GM10266 (cell line): Measurements from ENCODE around the gene UMAD1.

Experiments used
- DNase-seq: peaks from one replicate; pipeline ENCODE4 v3.0.0; 2012; ENCODE audit errors: extremely low spot score
- CTCF ChIP-seq: IDR thresholded peaks from 2 replicates; pipeline ENCODE4 v1.5.1; 2012; ENCODE audit warnings: mild to moderate bottlenecking, low read depth; ENCODE audit not compliant: control insufficient read depth, insufficient read depth; ENCODE audit errors: missing control alignments

UMAD1 gene

GRCh38 chr7:7841027-7841426, 200.5 kb downstream of the UMAD1 start:
- no peak for DNase-seq
- TF ChIP-seq CTCF = no peak

GRCh38 chr7:7843240-7843639, 202.7 kb downstream of the UMAD1 start:
- no peak for DNase-seq
- no peak for TF ChIP-seq CTCF

GRCh38 chr7:7843972-7844371, 203.4 kb downstream of the UMAD1 start:
- no peak for TF ChIP-seq CTCF
- DNase-seq = no peak

GRCh38 chr7:7848246-7848645, 207.7 kb downstream of the UMAD1 start:
- no peak for DNase-seq
- TF ChIP-seq CTCF = no peak

- DNase-seq = no peak
- TF ChIP-seq CTCF = no peak
Measured at GRCh38 chr7:7848892-7849291, 208.3 kb downstream of the UMAD1 start.

GRCh38 chr7:7850150-7850549, 209.6 kb downstream of the UMAD1 start:
- TF ChIP-seq CTCF = no peak

GRCh38 chr7:7851381-7851780, 210.8 kb downstream of the UMAD1 start:
- no peak for TF ChIP-seq CTCF
- no peak for DNase-seq

More at GRCh38 chr7:7850150-7850549, 209.6 kb downstream of the UMAD1 start:
- DNase-seq = no peak

GRCh38 chr7:7851991-7852390, 211.4 kb downstream of the UMAD1 start:
- TF ChIP-seq CTCF = no peak
- DNase-seq = no peak
